GM10847 (cell line): ENCODE measurements around the gene BZW1.

ENCODE experiments used
- POLR2A ChIP-seq: IDR thresholded peaks from 2 replicates; pipeline ENCODE4 v1.6.1; 2011; ENCODE audit not compliant: insufficient read length; ENCODE audit errors: extremely low read depth

Gene BZW1

GRCh38 chr2:200847939-200848338 lies 36.2 kb downstream of the BZW1 start:
- TF ChIP-seq POLR2A = no peak

DNA sequence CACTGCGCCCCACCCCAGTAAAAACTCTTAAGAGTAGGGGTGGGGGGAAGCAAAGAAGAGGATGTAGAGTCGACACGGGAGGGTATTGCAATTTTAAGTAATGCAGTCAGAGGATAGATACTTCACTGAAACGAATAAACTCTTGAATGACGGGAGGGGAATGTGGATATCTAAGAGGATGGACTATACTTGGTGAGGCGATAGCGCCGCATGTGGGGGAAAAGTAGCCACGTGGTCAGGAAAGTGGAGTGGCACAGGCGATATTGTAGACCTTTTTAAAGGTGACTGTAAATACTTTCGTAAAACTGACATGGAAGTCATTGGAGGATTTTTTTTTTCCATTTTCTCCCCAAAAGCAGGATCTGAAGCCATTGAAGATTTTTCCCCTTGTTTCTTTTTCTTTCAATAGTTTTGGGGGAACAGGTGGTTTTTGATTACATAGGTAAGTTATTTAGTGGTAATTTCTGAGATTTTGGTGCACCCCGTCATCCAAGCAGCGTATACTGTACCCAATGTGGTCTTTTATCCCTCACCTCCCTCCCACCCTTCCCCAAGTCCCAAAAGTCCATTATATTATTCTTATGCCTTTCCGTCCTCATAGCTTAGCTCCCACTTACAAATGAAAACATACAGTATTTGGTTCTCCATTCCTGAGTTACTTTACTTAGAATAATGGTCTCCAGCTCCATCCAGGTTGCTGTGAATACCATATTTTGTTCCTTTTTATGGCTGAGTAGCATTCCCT lies 39.0 kb downstream of the BZW1 start:
- TF ChIP-seq POLR2A = no peak

DNA sequence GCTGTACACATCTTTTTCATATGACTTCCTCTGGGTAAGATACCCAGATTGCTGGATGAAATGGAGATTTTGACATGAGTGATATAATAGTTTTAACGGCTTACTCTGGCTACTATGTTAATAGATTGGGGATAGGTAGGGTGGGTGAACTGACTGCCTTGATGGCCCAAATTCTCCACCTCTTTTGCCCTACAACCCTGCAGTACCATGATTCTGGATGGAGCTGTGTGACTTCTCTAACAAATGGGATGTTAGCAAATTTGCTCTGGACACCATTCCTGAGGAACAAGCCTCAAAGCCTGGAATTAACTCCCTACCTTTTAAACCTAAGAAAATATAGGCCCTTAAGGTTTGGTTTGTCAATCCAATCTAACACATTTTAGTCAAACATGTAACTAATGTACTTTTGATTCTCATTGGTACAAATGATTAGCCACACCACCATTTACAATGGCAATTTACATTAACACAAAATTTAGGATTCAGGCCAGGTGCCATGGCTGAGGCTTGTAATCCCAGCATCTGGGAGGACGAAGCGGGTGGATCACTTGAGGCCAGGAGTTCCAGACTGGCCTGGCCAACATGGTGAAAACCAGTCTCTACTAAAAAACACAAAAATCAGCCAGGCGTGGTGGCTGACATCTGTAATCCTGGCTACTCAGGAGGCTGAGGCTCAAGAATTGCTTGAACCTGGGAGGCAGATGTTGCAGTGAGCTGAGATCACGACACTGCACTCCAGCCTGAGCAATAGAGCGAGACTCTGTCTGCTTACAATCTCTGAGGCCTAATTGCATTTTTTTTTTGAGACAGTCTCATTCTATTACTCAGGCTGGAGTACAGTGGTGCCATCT lies 39.9 kb downstream of the BZW1 start:
- no peak for TF ChIP-seq POLR2A

DNA sequence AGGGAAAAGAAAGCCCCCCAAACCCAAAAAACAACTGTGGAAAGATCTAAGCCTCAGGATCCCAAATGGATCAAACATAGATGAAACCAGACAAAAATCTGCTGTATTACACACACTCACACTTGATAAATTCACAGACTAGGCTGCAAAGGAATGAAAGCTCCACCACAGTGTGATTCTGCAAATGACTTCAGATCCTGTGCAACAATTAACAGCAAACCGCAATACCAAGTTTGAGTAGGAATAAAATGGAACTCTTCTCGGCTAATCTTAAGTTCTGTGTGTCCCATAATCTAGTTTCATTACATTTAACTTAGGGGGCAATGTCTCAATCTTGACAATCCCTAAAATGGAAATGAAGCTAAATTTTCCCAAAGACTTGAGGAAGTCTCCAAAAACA lies 40.9 kb downstream of the BZW1 start:
- TF ChIP-seq POLR2A = no peak

DNA sequence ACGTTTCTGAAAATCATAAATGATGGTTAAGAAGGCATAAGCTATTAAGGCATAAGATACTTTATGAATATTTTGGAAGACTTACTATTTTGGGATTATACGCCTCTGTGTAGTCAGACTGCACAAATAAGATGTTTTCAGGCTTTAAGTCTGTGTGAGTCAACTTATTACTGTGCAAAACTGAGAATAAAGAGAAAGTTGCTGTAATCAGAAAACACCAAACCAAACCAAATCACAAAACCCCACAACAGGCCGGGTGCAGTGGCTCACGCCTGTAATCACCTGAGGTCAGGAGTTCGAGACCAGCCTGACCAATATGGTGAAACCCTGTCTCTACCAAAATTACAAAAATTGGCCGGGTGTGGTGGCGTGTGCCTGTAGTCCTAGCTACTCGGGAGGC lies 45.1 kb downstream of the BZW1 start:
- no peak for TF ChIP-seq POLR2A

DNA sequence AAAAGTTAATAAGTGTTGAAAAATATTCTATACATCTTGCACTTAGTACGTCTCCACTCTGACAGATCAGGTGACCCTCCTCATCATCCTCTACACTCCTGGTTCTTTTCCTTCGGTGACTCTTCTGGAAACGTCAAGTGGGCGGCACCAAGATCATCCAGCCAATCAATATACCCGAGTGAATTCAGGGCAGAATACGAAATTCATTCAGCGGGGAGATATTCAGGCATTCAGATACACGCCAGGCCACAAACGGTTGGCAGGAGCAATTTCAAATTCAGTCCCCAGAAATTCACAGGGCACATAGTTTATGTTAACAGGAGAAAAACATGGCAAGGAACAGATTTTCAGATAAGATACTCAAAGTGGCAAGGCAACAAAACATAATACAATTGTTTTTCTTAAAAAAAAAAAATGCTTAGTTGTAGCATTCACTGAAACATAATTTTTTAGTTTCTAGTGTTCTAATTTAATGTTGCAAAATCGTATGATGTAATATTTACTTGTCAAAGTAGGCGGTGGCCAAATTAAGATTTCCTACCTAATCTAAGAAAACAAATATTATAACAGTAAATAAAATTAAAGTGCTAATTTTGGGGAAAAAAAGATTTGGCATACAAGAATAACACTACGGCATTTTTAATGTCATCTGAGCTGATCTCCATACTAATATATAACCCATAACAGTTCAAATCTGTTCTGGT lies 48.5 kb downstream of the BZW1 start:
- TF ChIP-seq POLR2A = no peak

- no peak for TF ChIP-seq POLR2A
These were observed 50.0 kb downstream of the BZW1 start for GRCh38 chr2:200861617-200862155.

DNA sequence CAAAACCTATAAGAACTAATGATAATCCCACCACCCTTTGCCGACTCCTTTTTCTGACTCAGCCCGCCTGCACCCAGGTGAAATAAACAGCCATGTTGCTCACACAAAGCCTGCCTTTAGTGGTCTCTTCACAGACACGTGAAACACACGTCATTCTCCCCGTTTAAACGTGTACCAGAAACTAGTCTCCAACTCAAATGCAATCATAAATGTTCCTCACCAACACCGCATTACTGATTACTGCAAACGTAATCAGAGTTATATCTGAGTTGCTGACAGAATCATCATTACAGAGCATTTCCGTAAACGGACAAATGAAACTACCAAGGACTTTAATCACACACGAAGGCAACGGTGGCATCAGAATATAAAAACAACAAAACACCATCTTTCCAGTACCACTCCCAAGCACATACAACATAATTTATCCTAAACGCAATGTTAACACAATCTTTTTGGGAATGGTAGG lies 50.9 kb downstream of the BZW1 start:
- no peak for TF ChIP-seq POLR2A

- TF ChIP-seq POLR2A = no peak
These were observed 52.1 kb downstream of the BZW1 start for GRCh38 chr2:200863782-200864175.

- TF ChIP-seq POLR2A = peak; percentile 98
These were observed 52.7 kb downstream of the BZW1 start, which contains the start of gene CLK1 for GRCh38 chr2:200864176-200865034. Gene CLK1 (minus strand): TSS chr2:200864658. CDS start chr2:200861862, 2,796 bp downstream.

DNA sequence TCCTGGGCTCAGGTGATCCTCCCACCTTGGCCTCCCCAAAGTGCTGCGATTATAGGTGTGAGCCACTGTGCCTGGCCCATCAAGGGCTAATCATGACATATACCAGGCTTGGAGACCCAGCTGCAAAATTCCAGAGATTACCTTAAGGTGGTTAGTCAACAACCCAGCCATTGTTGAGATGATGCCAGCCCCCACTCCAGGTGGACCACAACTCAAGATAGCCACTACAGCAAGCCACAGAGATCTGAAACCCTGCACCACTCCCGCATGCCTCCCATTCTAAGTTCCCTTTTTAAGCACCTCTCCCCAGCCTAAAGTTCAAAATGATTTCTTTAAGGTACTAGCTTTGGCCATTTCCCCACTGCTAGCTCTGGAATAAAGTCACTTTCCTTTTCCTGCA lies 57.3 kb downstream of the BZW1 start:
- TF ChIP-seq POLR2A = no peak

GRCh38 chr2:200871151-200871550 lies 59.4 kb downstream of the BZW1 start:
- no peak for TF ChIP-seq POLR2A

DNA sequence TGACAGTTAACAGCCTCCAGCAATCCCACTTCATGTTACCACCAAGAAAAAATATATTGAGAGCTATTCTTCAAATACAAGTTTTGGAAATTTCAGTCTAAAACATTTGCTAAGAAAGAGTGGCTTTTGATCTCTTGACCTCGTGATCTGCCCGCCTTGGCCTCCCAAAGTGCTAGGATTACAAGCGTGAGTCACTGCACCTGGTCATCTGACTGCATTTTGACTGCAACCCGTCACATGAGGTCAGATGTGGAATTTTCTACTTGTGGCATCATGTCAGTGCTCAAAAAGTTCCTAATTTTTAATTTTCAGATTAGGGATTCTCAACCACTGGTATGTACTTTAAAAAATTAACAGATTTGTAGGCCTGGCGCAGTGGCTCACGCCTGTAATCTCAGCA lies 61.9 kb downstream of the BZW1 start:
- no peak for TF ChIP-seq POLR2A
